Neural cell (in vitro differentiated cells): ENCODE data around the gene ZNF618. TPM values are rescaled to one million over a fixed set of nuclear protein-coding genes. Genes with fewer than 3 reads are reported as not detected.

ENCODE experiments used
- H2AFZ ChIP-seq: fragments of 200-600, 300-800 bp; sonication (generic), shearing (Covaris generic); 2 replicates; pipeline ENCODE4 v1.6.0; 2014; ENCODE audit warnings: low read depth, mild to moderate bottlenecking, antibody characterized with exemption, low read length, moderate library complexity
- H3F3A ChIP-seq: fragments of 200-600 bp; shearing (Covaris generic); 2 replicates; pipeline ENCODE4 v1.6.1; 2016; ENCODE audit warnings: mild to moderate bottlenecking, moderate library complexity, mixed read lengths, antibody characterized with exemption, low read length; ENCODE audit not compliant: insufficient read depth, poor library complexity, severe bottlenecking
- H3K27ac ChIP-seq: fragments of 200-600, 300-800 bp; sonication (generic), shearing (Covaris generic); 2 replicates; pipeline ENCODE4 v1.5.1; 2014; ENCODE audit warnings: mild to moderate bottlenecking, low read length, moderate library complexity
- H3K27me3 ChIP-seq: fragments of 300-800, 200-600 bp; sonication (generic), shearing (Covaris generic); 2 replicates; pipeline ENCODE4 v1.6.0; 2014; ENCODE audit warnings: mild to moderate bottlenecking, low read depth, low read length, moderate library complexity; ENCODE audit not compliant: insufficient read depth
- H3K36me3 ChIP-seq: fragments of 300-800, 200-600 bp; sonication (generic), shearing (Covaris generic); 2 replicates; pipeline ENCODE4 v1.5.1; 2014; ENCODE audit warnings: mild to moderate bottlenecking, antibody characterized with exemption, low read length, moderate library complexity; ENCODE audit not compliant: insufficient read depth
- H3K4me2 ChIP-seq: fragments of 300-800, 200-600 bp; sonication (generic), shearing (Covaris generic); 2 replicates; pipeline ENCODE4 v1.6.0; 2014; ENCODE audit warnings: mild to moderate bottlenecking, low read length
- H3K4me3 ChIP-seq: fragments of 300-800, 200-600 bp; sonication (generic), shearing (Covaris generic); 2 replicates; pipeline ENCODE4 v1.5.1; 2014; ENCODE audit warnings: mild to moderate bottlenecking, low read length, moderate library complexity
- H3K79me2 ChIP-seq: fragments of 200-600 bp; shearing (Covaris generic); replicated peaks from 2 replicates; pipeline ENCODE4 v1.6.0; 2014; ENCODE audit warnings: mild to moderate bottlenecking, low read length, moderate library complexity; ENCODE audit not compliant: insufficient read depth
- H3K9ac ChIP-seq: fragments of 300-800, 200-600 bp; sonication (generic), shearing (Covaris generic); 2 replicates; pipeline ENCODE4 v1.6.1; 2016; ENCODE audit warnings: mild to moderate bottlenecking, low read length, mixed read lengths
- H3K9me2 ChIP-seq: fragments of 200-600 bp; shearing (Covaris generic); 2 replicates; pipeline ENCODE4 v1.6.1; 2016; ENCODE audit warnings: mild to moderate bottlenecking, low read length, mixed read lengths; ENCODE audit not compliant: insufficient read depth
- H3K9me3 ChIP-seq: fragments of 200-600, 300-800 bp; sonication (generic), shearing (Covaris generic); 2 replicates; pipeline ENCODE4 v1.6.1; 2016; ENCODE audit warnings: mild to moderate bottlenecking, mixed run types, low read length, moderate library complexity, mixed read lengths
- H4K20me1 ChIP-seq: fragments of 200-600 bp; shearing (Covaris generic); 2 replicates; pipeline ENCODE4 v1.6.1; 2016; ENCODE audit warnings: mild to moderate bottlenecking, mixed run types; ENCODE audit not compliant: insufficient read depth
- EP300 ChIP-seq: fragments of 450-650 bp; conservative IDR thresholded peaks from 2 replicates; pipeline ENCODE4 v1.6.1; 2014; ENCODE audit warnings: antibody characterized with exemption, mild to moderate bottlenecking, moderate library complexity; ENCODE audit not compliant: poor library complexity, severe bottlenecking
- EZH2 ChIP-seq: fragments of 200-600, 300-800 bp; shearing (Covaris generic), sonication (generic); IDR thresholded peaks from 2 replicates; pipeline ENCODE4 v1.6.1; 2014; ENCODE audit warnings: antibody characterized with exemption, low read length, borderline replicate concordance, mild to moderate bottlenecking; ENCODE audit not compliant: insufficient read depth, poor library complexity, severe bottlenecking
- MXI1 ChIP-seq: fragments of 450-650 bp; conservative IDR thresholded peaks from 2 replicates; pipeline ENCODE4 v1.6.1; 2014; ENCODE audit warnings: antibody characterized with exemption, mild to moderate bottlenecking; ENCODE audit not compliant: poor library complexity, severe bottlenecking
- POLR2AphosphoS5 ChIP-seq: IDR thresholded peaks from 2 replicates; pipeline ENCODE4 v1.6.1; 2012
- RAD21 ChIP-seq: fragments of 450-650 bp; conservative IDR thresholded peaks from 2 replicates; pipeline ENCODE4 v1.6.1; 2014; ENCODE audit warnings: antibody characterized with exemption, mild to moderate bottlenecking, moderate library complexity
- SMC3 ChIP-seq: fragments of 450-650 bp; conservative IDR thresholded peaks from 2 replicates; pipeline ENCODE4 v1.6.1; 2014; ENCODE audit warnings: antibody characterized with exemption, mild to moderate bottlenecking, moderate library complexity; ENCODE audit not compliant: poor library complexity
- TAF1 ChIP-seq: IDR thresholded peaks from 2 replicates; pipeline ENCODE4 v1.6.1; 2012; ENCODE audit warnings: low read depth
- polyA plus RNA-seq: library from polyadenylated mRNA; depleted of rRNA; stranded (reverse); fragments of >200 nt; gene quantifications from 2 replicates; pipeline ENCODE4 v1.2.3, GENCODE V29; 2014
- TF ChIP-seq, protein P1 (sequence below): IDR thresholded peaks from 2 replicates; pipeline ENCODE4 v1.6.1; 2012; ENCODE audit warnings: borderline replicate concordance
- TF ChIP-seq, protein P2 (sequence below): fragments of 450-650 bp; IDR thresholded peaks from 2 replicates; pipeline ENCODE4 v1.5.1; 2014; ENCODE audit warnings: antibody characterized with exemption, mild to moderate bottlenecking, moderate library complexity; ENCODE audit not compliant: poor library complexity, severe bottlenecking

The ZNF618 gene
- polyA plus RNA-seq, 1 donor from 2014 or later: 7.1 TPM

DNA sequence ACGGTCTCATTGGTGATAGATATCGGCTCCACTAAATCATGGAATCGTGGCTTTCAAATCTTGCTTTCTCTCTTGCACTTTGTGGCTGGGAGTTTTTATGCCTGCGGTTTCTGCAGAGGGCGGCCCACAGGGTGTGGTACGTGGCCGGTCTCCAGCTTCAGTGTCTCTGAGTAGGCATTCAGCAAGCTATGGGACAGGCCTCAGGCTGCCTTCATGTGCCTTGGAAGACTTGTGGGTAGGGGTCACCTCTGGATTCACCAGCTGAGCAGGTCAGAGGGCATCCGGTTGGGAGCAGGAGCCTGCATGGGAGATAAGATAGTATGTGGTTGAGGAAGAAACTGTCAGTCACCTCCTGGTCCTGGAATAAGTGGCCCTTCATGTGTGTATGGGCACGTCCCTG lies 154.3 kb downstream of the ZNF618 start:
- Histone ChIP-seq H3K27ac (no peak overlapping the region), H3K9me3 (no peaks in the 10 kb centered on the region), H3K9ac (no peak overlapping the region), H2AFZ (no peak overlapping the region), H3K9me2 (no peaks in the 10 kb centered on the region), H4K20me1 (no peaks in the 10 kb centered on the region), H3K27me3 (no peaks in the 10 kb centered on the region), H3F3A (no peaks in the 10 kb centered on the region), H3K36me3 (peaks cover 1% of the 10 kb centered on the region), H3K4me3 (no peak overlapping the region), H3K79me2 (no peaks in the 10 kb centered on the region), H3K4me2 (no peak overlapping the region)
- TF ChIP-seq, protein P1, sequence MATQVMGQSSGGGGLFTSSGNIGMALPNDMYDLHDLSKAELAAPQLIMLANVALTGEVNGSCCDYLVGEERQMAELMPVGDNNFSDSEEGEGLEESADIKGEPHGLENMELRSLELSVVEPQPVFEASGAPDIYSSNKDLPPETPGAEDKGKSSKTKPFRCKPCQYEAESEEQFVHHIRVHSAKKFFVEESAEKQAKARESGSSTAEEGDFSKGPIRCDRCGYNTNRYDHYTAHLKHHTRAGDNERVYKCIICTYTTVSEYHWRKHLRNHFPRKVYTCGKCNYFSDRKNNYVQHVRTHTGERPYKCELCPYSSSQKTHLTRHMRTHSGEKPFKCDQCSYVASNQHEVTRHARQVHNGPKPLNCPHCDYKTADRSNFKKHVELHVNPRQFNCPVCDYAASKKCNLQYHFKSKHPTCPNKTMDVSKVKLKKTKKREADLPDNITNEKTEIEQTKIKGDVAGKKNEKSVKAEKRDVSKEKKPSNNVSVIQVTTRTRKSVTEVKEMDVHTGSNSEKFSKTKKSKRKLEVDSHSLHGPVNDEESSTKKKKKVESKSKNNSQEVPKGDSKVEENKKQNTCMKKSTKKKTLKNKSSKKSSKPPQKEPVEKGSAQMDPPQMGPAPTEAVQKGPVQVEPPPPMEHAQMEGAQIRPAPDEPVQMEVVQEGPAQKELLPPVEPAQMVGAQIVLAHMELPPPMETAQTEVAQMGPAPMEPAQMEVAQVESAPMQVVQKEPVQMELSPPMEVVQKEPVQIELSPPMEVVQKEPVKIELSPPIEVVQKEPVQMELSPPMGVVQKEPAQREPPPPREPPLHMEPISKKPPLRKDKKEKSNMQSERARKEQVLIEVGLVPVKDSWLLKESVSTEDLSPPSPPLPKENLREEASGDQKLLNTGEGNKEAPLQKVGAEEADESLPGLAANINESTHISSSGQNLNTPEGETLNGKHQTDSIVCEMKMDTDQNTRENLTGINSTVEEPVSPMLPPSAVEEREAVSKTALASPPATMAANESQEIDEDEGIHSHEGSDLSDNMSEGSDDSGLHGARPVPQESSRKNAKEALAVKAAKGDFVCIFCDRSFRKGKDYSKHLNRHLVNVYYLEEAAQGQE: no peak
- TF ChIP-seq, protein P2, sequence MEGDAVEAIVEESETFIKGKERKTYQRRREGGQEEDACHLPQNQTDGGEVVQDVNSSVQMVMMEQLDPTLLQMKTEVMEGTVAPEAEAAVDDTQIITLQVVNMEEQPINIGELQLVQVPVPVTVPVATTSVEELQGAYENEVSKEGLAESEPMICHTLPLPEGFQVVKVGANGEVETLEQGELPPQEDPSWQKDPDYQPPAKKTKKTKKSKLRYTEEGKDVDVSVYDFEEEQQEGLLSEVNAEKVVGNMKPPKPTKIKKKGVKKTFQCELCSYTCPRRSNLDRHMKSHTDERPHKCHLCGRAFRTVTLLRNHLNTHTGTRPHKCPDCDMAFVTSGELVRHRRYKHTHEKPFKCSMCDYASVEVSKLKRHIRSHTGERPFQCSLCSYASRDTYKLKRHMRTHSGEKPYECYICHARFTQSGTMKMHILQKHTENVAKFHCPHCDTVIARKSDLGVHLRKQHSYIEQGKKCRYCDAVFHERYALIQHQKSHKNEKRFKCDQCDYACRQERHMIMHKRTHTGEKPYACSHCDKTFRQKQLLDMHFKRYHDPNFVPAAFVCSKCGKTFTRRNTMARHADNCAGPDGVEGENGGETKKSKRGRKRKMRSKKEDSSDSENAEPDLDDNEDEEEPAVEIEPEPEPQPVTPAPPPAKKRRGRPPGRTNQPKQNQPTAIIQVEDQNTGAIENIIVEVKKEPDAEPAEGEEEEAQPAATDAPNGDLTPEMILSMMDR: no peak
- TF ChIP-seq TAF1 (no peak), MXI1 (no peak), EZH2 (no peak), EP300 (no peak), POLR2AphosphoS5 (no peak), RAD21 (no peak), SMC3 (no peak)

DNA sequence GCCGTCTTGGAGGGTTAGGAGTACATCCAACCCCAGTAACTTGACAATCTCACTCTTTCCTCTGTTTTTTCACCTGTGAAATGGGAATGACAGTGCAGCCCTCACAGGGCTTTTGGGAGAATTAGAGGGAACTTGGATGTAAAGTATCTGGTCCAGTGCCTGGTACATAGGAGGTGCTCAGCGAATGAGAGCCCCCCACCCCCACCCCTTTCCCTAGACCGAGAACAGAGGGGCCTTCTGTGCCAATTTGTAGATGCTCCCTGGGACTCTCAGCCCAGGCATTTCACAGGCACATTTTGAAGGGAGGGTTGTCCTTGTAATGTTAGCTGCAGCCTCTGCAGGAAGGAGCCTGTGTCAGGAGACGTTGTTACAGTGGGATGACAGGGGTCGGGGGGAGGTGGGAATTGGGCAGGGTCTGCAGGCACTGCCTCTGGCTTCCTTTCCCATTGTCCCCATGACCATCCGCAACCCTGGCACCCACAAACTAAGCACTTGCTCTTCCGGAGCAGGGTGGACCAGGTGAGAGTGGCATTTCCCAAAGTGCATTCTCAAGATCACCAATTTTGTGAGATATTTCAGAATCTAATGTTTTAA lies 155.0 kb downstream of the ZNF618 start:
- Histone ChIP-seq H3K9me3 (no peaks in the 10 kb centered on the region), H3K4me3 (no peak overlapping the region), H3K79me2 (no peaks in the 10 kb centered on the region), H3K27ac (no peak overlapping the region), H4K20me1 (no peaks in the 10 kb centered on the region), H3K9me2 (no peaks in the 10 kb centered on the region), H3K27me3 (no peaks in the 10 kb centered on the region), H2AFZ (no peak overlapping the region), H3K4me2 (no peak overlapping the region), H3K36me3 (no peaks in the 10 kb centered on the region), H3K9ac (no peak overlapping the region), H3F3A (no peaks in the 10 kb centered on the region)
- TF ChIP-seq POLR2AphosphoS5 (no peak), RAD21 (no peak), MXI1 (no peak), EP300 (no peak), SMC3 (no peak), TAF1 (no peak)
- TF ChIP-seq, protein P1: no peak
- TF ChIP-seq, protein P2: no peak
